Left renal cortex interstitium (tissue), 4 donors: Measurements from ENCODE around the gene POPDC2. TPM values are rescaled to one million over a fixed set of nuclear protein-coding genes. Genes with fewer than 3 reads are reported as not detected.
A peak's percentile ranks its signal among the peaks of the same experiment; 100 is the strongest.
"Not testable (repeated sequence)": the region's sequence is repeated elsewhere in the genome, so short reads cannot be mapped to it uniquely, and the experiment has no call there.

Experiments used
- DNase-seq, 4 donors: peaks; one replicate each; pipeline ENCODE4 v3.0.0-alpha.2; 2013; ENCODE audit warnings: low read depth in 4 of 4, low spot score in 2 of 4, missing footprints in 1 of 4
- polyA plus RNA-seq, 4 donors: library from polyadenylated mRNA; unstranded; fragments of 120-200 nt; gene quantifications; one replicate each; pipeline ENCODE4 v1.2.1, GENCODE V29; 2013; ENCODE audit not compliant: insufficient read length in 4 of 4

POPDC2 gene, protein sequence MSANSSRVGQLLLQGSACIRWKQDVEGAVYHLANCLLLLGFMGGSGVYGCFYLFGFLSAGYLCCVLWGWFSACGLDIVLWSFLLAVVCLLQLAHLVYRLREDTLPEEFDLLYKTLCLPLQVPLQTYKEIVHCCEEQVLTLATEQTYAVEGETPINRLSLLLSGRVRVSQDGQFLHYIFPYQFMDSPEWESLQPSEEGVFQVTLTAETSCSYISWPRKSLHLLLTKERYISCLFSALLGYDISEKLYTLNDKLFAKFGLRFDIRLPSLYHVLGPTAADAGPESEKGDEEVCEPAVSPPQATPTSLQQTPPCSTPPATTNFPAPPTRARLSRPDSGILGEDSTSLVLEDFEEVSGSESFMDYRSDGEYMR
- polyA plus RNA-seq, result 1 to 10 TPM; 4.3 to 6.0 (median 4.7) TPM

GRCh38 chr3:119660474-119661440 lies at the start of gene POPDC2:
POPDC2 (minus strand) TSS chr3:119660589; CDS start chr3:119660423, 166 bp downstream.
- DNase-seq, result no peak

- DNase-seq, result peak in 3 of 4 donors; percentile 13 to 50 (median 16)
Observed at GRCh38 chr3:119703820-119704531, 43.6 kb upstream of the POPDC2 start.

DNA sequence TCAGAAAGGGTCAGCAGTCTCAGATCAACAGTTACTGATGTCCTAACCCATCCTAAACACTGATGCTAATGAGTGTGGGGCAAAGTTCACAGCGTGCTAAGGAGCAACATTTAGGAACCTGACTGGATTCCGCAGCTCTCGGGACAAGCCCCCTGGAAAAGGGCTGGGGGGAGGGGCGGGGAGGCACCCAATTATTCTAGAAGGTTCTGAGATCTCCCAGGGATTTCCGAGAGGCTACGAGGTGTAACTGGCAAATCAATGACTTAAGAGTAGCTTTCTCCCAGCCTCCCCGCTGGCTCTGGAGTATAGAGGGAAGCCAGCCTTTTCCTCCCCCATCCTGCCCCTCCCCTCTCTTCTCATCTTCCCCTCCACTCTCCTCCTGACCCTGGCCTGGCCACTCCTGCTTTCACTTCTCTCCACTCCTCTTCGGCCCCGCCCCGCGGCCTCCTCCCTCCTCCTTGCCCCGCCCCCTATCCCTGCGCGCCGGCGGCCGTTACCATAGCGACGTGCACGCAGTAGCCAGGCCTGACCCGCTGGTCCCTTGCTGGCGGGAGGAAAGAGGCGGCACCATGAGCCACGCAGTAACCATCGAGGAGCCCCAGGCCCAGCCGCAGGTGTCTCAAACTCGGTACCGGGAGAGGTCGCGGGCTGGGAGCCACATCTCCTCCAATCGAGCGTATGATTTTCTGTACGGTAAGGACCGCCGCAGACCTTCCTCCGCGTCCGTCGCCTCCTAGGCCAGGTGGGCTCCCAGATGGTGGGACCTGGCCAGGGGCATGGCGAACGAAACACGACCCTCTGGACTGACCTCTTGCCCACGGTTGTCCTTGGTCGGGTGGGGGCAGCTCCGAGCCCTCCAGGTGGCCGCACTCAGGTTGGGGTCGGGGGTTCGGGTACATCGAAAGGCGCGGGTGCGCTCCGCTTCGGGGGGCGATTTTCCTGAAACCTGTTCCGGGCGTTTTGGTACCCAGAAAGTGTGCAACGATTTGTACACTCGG lies 42.4 kb upstream of the POPDC2 start, which contains the start of gene CFAP91:
Gene CFAP91 (plus strand): TSS at position 493 of the 998 bp plus-strand sequence. CDS start 77 bp downstream, at position 570.
- DNase-seq, result peak; percentile 75 to 90 (median 84)

DNA sequence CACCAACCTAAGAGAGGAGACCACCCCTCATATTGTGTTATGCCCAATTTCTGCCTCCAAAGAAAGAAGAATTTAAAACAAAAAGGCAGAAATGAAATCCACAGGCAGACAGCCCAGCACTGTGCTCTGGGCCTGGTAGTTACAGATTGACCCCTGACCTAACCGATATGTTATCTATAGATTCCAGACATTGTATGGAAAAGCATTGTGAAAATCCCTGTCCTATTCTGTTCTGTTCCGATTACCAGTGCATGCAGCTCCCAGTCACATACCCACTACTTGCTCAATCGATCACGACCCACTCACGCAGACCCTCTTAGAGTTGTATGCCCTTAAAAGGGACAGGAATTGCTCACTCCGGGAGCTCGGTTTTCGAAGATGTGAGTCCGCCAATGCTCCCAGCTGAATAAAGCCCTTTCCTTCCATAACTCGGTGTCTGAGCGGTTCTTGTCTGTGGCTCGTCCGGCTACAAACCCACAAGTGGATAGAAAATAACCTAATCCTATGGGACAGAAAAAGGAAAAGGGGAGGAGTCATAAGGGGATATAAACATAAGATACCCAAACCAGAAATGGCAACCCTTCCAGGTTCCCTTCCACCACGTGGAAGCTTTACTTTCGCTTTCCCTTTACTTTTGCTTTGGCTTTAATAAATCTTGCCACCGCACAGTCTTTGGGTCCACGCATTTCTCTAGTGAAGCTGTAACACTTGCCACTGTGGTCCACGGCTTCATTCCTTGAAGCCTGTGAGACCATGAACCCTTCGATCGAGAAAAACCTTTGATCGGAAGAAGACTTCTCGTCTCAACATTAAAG lies 40.7 kb upstream of the POPDC2 start:
- DNase-seq, result no peak

GRCh38 chr3:119700269-119700919 lies 40.0 kb upstream of the POPDC2 start:
- DNase-seq, result no peak

GRCh38 chr3:119697394-119697793 lies 37.0 kb upstream of the POPDC2 start:
- no peak for DNase-seq

GRCh38 chr3:119695480-119695879 lies 35.1 kb upstream of the POPDC2 start:
- no peak for DNase-seq

GRCh38 chr3:119690043-119690656 lies 29.8 kb upstream of the POPDC2 start:
- no peak for DNase-seq

GRCh38 chr3:119683421-119683820 lies 23.0 kb upstream of the POPDC2 start:
- DNase-seq, result no peak

DNA sequence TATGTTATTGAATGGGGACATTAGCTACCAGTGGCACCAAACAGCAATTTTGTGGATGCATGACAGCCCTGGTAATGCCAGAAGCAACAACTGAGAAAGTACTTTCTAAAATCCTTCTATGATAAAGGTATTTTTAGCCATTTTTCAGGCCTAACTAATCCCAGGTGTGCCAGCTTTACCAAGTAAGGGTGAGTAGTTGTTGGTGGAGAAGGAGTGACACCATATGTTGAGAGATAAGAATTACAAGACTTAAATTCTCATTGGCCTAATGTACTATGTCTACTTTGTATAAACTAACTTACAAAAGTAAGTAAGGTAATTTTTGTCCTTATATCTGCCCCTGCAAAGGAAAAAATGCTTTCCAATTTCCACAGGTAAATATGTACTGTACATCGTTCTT lies 20.9 kb upstream of the POPDC2 start:
- no peak for DNase-seq

- DNase-seq, result no peak
Observed at GRCh38 chr3:119679874-119680273, 19.5 kb upstream of the POPDC2 start.

GRCh38 chr3:119678209-119678608 lies 17.8 kb upstream of the POPDC2 start:
- not testable (repeated sequence) for DNase-seq

GRCh38 chr3:119677641-119677934 lies 17.2 kb upstream of the POPDC2 start:
- no peak for DNase-seq

GRCh38 chr3:119676771-119677640 lies 16.6 kb upstream of the POPDC2 start, which contains the start of gene COX17:
COX17 (minus strand) TSS chr3:119677406; CDS start chr3:119677310, 96 bp downstream.
- peak; percentile 86 to 95 (median 88) for DNase-seq

GRCh38 chr3:119676020-119676419 lies 15.6 kb upstream of the POPDC2 start:
- DNase-seq, result no peak

DNA sequence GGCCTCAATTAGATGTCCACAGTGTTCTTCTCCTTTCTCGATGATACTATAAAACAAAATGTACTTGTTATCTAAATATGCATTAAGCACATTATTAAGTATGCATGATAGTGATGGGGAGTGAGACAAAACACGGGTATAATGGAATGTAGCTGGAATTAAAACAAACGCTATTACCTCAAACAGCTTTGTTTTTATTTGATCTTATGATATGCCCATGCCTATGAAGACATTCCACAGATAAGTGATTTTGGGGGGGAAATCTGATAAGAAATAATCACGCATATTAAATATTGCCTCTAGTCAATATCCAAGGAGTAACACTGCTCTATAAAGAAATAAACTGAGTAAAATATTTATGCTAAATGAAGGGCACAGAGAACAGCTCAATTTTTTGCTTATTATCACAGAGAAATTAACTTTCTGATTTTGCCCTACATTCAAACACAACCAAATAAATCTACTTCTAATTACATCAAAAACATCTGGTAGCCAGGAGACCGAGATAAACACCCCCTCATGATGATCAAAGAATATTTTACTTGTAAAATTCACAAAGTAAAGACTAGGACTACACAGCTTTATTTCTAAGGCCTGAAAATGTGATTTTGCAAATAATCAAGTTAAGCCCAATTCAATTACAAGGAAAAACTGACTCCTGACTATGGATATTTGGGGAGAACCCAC lies 14.9 kb upstream of the POPDC2 start:
- no peak for DNase-seq
